Lower leg skin (tissue), 3 donors: ENCODE measurements around the gene CDC7.

Experiments used
- CTCF ChIP-seq, 3 donors: fragments of 450-650 bp; IDR thresholded peaks; one replicate each; pipeline ENCODE4 v1.5.1; 2016; ENCODE audit warnings: antibody characterized with exemption in 3 of 3, mild to moderate bottlenecking in 3 of 3, moderate library complexity in 2 of 3
- POLR2A ChIP-seq, 2 donors: fragments of 450-650 bp; IDR thresholded peaks; one replicate each; pipeline ENCODE4 v1.6.1; 2016 to 2017; ENCODE audit warnings: antibody characterized with exemption in 2 of 2, mild to moderate bottlenecking in 1 of 2, moderate library complexity in 1 of 2

- TF ChIP-seq CTCF (IDR thresholded peaks at IDR 0.05) (no peak), POLR2A (IDR thresholded peaks at IDR 0.05) (no peak)
Observed at GRCh38 chr1:91501971-91502671, 1.5 kb downstream of the CDC7 start.
